Kidney glomerular epithelial cell (primary cell): ENCODE results near the gene SRRM1.
A peak's percentile ranks its signal among the peaks of the same experiment; 100 is the strongest.

Experiments used
- DNase-seq: peaks from one replicate; lab custom pipeline; 2025; lab: John Stamatoyannopoulos, UW

SRRM1 gene, protein sequence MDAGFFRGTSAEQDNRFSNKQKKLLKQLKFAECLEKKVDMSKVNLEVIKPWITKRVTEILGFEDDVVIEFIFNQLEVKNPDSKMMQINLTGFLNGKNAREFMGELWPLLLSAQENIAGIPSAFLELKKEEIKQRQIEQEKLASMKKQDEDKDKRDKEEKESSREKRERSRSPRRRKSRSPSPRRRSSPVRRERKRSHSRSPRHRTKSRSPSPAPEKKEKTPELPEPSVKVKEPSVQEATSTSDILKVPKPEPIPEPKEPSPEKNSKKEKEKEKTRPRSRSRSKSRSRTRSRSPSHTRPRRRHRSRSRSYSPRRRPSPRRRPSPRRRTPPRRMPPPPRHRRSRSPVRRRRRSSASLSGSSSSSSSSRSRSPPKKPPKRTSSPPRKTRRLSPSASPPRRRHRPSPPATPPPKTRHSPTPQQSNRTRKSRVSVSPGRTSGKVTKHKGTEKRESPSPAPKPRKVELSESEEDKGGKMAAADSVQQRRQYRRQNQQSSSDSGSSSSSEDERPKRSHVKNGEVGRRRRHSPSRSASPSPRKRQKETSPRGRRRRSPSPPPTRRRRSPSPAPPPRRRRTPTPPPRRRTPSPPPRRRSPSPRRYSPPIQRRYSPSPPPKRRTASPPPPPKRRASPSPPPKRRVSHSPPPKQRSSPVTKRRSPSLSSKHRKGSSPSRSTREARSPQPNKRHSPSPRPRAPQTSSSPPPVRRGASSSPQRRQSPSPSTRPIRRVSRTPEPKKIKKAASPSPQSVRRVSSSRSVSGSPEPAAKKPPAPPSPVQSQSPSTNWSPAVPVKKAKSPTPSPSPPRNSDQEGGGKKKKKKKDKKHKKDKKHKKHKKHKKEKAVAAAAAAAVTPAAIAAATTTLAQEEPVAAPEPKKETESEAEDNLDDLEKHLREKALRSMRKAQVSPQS

DNA sequence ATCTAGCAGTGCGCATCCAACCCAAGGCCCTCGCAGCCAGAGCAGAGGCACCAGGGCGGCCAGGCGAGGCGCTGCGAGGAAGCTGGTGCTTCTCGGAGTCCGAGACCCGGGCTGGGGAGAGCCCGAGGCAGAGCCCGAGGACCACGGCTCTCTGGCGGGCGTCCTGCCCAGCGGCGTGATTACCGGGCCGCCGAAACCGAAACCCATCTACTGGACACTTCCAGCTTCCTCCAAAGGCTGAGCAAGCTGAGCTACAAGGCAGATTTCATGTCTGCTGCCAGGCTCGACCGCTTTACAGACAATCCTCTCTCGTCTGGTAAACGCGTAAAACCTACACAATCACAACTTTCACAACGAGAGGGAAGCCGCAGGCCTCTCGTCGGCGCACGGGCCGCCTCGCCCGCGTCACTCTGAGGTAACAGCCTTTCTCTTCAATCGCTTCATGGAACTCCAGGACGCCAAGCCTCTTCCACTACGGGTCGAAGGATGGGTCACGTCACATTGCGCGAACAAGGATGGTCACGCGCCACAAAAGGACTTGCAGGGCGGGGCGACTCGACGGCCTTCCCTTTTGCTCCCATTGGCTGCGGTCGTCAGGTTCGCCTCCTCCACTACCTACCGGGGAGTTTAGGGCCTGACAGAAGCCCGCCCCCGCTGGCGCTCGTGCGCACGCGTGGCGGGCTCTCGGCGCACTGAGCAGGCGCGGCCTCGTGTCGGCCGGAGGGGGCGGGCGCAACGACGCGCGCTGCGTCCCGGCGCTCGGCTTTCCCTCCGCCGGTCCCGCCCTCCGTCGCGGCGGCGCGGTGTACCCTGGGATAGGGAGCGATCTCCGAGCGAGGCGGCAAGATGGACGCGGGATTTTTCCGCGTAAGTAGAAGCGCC lies at the start of gene SRRM1:
Gene SRRM1 (plus strand): TSS at position 822 of the 882 bp plus-strand sequence. CDS start 25 bp downstream, at position 847.
- peak; percentile 99 for DNase-seq

DNA sequence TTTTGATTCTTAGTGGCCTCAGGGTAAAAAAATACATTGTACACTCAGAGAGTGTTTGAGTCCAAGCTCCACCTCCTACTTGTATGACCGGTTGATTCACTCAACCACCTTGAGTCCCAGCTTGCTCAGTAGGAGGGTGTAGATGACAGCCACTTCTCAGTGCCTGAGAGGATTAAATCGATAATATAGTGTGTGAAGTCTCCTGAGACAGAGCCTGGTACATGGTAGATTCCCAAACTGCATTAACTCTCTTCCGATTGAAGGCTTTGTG lies 48.8 kb upstream of the SRRM1 start:
- no peak for DNase-seq

DNA sequence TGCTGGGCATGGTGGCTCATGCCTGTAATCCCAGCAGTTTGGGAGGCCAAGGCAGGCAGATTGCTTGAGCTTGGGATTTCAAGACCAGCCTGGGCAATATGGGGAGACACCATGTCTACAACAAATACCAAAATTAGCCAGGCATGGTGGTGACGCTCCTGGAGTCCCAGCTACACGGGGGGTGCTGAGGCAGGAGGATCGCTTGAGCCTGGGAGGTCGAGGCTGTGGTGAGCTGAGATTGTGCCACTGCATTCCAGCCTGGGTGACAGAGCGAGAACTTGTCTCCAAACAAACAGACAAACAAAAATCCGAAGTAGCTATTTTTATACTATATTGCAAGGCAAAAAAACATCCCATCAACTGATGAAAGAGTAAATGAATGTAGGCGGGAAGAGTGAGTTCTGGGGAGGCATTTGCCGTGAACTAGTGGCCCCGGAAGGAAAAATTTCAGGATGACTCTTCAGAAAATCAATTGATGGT lies 46.7 kb upstream of the SRRM1 start:
- no peak for DNase-seq

DNA sequence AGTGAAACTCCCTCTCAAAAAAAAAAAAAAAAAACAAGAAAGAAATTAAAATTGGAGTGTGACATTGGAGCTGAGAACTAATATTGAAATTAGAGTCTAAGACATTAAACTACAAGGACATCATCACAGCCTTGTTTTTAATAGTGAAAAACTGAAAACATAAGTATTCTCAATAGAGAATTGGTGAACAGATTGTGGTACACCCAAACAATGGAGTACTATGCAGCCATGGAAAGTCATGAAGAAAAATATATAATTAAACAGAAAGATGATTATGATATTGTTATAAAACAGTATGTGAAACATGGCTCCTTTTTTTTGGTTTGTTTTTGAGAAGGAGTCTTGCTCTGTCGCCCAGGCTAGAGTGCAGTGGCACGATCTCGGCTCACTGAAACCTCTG lies 43.8 kb upstream of the SRRM1 start:
- DNase-seq = no peak

DNA sequence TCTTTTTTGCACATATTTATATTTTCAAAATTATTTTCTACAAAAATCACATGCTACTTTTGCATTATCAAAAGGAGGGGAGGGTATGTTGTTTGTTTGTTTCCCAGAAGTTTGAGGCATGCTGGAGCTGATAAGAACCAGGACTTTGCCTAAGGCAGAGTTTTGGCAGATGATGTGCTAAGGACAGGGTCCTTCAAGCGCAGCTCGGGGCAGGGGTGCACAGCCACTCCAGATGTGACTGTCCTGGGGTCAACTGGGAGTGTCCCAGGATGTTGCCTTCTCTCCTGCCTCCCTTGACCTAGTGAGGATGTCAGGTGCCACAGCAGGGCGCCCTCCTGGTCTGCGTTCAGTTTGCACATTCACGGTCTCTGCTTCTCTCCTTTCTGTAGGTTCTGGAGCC lies 42.6 kb upstream of the SRRM1 start:
- DNase-seq = no peak

DNA sequence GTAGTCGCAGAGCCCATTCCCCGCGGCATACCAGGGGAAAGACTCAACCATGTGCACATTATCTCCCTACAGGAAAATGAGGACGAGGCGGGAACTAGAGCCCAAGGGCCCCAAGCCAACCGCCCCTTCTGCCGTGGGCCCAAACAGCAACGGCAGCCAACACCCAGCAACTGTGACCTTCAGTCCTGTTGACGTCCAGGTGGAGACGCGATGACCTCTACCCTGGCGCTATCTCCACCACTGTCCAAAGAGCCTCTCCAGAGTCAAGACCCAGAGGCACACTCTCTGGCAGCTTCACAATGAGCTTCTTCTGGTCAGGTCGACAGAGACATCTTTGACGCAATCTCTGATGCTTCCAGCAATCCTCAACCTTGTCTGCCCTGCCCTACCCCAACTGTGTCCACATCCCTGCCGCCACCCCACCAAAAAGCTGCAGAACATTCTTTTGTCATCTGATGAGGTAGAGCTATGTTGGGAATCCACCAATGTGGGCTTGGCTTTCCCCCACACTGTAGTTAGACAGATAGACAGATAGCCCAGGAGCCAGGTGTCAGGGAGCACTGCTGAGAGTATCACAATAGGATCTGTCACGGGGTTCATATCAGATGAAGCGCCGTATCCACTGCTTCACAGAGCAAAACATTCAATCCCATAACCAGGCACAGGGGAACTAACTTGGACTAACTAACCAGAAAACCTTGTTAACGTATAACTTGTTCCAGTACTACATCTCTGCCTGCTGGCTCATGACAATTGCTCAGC lies 37.4 kb upstream of the SRRM1 start:
- no peak for DNase-seq

DNA sequence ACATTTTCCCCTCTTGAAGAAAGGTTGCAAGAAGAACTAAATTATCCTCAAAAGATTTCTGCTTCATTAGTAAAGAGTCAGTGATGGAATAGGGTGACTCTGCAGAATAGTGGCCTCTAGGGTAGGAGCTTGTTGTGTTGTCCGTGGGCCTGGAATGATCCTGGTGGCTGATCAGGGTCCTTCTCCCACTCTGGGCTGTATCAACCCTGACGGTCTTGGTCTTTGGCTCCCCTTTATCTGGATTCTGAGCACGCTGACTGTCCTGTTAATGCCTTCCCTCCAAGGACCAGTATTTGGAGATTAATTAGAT lies 36.9 kb upstream of the SRRM1 start:
- DNase-seq = no peak

DNA sequence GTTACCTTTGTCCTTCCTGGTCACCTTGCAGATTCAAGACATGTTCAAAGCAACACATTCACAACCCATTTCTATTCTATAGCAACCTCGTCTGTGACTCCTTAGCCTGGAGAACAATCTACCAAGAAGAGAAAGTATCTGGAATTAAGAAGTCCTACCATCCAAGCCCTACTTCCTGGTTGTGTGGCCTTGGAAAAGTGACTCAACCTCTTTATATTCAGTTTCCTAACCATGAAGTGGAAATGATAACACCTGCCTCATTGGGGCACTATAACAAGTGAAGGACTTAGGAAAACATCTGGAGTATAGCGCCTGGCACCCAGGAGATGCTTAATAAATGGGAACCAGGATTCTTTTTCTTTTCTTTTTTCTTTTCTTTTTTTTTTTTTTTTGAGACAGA lies 36.5 kb upstream of the SRRM1 start:
- DNase-seq = no peak

DNA sequence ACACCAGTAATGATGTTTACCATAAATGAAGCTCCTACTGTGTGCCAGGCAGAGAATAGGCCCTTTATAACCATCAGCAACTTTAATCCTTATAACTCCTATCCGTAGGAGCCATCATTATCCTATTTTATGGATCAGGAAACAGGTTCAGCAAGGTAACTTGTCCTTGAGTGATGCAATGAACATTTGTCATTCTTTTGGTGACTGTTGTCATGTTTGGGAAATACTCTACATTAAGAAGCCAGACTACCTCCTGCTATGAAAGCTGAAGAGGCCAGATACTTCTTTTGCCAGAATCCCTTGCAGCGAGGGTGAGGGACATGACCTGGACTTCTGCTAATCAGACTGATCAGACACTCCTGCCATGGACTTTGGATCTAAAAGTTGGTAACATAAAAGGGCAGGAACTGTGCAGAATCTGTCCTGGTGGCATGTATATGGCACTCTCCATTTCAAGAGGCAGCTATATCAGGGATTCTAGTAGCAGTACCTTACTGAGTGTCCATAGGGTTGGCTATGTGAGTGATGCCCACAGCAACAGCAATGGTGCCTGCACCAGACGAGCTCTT lies 33.1 kb upstream of the SRRM1 start:
- DNase-seq = no peak

DNA sequence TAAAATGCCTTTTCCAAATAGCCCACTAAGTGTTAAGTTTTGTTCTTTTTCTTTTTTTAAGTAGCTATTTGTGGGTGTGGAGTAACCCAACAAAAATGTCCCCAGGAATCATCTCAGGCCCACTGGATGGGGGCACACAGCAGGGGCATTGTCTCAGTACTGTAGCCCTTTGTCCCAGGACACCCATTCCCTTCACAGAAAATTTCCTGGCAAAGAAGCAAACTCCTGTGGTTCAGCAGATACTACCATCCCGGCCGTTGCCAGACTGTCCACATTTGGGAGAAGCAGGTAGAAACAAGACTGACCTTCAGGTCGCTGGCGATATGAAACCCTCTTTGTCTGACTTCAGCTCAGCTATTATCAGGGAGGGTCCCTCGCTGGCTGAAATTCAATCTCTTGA lies 23.7 kb upstream of the SRRM1 start:
- DNase-seq = no peak

DNA sequence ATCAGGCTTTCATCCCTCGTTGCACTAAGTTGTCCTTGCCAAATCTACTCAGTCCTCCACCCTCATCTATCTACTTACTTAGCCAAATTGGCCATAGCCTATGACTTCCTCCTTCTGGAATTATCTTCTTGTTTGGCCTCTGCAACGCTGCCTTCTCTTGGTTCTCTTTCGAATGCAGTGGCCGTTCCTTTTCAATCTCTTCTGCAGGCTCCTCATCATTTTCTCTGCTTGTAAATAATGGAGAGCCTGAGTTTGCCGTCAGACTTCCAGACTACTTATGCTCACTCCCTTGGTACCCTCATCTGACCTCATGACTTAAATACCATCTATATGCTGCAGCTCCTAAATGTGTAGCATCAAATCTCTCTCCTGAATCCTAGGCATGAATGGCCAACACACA lies 22.4 kb upstream of the SRRM1 start:
- no peak for DNase-seq

DNA sequence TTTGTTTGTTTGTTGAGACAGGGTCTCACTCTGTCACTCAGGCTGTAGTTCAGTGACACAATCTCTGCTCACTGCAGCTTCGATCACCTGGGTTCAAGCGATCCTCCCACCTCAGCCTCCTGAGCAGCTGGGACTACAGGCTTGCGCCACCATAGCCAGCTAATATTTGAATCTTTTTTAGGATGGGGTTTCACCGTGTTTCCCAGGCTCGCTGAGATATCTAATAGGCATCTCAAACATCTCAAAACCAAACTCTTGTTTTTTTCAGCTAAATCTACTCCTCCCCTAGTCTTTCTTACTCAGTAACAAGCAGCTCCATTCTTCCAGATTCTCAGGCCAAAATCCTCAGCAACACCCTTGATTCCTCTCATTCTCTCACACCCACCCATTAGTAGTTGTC lies 22.0 kb upstream of the SRRM1 start:
- DNase-seq = no peak

DNA sequence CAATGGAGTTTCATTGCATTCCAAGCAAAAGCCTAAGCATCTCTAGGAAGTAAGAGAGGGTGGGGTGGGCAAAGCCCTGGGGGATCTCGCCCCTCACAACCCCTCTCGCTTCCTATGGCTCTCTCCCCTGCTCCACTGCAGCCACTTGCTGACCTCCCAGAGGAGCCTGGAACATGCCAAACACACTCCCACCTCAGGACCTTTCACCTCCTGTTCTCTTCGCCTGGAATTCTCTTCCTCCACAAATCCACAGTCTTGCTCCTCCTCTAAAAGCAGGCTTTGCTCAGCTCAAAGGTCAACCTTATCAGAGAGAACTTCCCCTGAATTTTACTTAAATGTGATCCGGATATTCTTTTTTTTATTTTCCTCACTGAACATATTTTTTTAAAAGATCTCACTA lies 20.9 kb upstream of the SRRM1 start:
- no peak for DNase-seq

DNA sequence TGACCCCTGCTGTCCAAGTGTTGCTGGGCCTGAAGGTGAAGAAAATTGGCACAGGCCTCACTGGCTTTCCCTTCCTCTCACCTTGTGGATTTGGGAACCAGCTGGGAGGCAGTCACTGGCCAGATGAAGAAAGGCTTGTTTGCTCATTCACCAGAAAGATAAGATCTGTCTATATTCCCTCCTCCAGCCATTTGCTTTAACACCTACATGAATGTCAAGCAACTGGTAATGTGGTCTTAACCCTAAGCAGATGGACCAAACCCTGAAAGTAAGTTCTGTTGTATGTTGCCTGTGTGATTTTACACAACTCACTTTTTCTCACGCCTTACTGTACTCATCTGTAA lies 10.3 kb upstream of the SRRM1 start:
- DNase-seq = no peak

DNA sequence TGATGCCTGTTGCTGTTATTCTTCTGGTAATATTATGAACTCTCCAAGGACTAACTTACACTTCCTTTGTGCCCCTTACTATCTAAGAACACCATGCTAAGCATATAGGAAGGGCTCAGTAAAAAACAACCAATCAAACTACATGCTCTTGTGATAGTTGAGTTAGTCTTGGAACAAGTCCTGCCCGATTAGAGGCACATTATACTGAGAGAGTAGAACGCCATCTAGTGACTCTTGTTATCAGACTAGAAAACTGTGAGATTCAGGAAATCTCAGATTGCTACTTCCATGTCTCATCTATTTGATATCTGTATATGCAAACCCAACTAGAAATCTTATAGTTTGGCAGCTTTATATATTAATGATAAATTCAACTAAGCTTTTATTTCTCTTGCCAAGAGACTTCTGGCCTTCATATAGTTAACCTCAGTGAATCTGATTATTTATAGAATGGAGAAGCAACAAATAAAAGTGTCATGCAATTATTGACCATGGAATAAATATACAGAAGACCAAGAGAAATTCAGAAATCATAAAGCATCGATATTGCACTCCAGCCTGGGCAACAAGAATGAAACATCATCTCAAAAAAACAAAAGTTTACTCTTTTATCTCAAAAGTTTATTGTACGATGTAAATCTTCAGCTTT lies 7.8 kb upstream of the SRRM1 start:
- DNase-seq = peak; percentile 67

DNA sequence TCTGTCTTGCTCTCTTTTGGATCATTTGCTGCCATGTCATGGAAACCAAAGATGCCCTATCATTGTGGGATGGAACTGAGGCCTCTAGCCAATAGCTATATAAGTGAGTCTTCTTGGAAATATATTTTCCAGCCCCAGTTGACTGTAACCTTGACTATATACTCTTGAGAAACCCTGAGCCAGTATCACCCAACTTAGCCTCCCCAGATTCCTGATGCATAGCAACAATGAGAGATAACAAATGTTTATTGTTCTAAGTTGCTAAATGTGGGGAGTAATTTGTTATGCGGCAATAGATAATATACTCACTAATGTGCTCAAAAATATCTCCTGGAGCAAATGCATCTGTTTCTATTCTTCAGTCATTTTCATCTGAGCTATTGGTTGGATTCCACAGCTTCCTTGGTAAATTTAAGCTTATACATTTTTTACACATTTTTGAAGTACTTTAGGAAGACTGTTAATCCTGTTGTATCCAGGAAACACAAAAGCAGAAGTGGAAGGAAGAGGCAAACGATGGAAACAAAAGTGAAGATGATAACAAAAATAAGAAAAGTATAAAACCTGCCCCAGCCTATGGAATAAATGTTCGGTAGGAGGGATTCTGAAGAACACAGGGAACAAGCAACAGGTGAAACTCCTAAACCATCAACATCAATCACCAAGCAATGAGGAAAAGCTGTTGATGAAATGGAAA lies 6.3 kb upstream of the SRRM1 start:
- no peak for DNase-seq

DNA sequence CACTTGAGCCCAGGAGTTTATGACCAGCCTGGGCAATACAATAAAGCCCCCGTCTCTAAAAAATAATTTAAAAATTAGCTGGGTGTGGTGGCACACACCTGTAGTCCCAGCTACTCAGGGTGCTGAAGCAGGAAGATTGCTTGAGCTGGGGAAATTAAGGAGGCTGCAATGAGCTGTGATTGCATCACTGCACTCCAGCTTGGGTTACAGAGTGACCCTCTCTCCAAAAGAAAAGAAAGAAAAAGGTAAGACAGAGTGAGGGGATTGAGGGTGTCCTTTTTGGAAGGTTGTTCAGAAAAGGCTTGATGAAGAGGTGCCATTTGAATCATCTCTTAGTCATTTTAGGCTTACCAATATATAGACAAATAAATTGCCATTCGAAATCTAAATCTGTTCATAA lies 4.0 kb upstream of the SRRM1 start:
- no peak for DNase-seq

DNA sequence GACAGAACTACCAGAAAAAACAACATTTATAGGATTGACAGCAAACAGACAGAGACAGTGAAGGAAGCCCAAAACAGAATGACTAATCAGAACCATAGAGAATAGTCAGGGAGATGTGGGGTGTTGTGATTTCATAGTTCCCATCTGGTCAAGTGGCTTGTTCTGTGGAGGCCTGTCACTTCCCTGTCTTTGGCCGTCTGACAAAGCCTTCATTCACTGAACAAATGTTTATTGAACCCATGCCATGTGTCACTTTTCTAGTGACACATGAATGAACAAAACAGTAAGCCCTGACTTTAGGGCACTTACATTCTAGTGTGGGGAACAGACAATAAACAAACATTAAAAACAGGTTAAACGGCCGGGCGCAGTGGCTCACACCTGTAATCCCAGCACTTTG lies 3.2 kb upstream of the SRRM1 start:
- DNase-seq = no peak

DNA sequence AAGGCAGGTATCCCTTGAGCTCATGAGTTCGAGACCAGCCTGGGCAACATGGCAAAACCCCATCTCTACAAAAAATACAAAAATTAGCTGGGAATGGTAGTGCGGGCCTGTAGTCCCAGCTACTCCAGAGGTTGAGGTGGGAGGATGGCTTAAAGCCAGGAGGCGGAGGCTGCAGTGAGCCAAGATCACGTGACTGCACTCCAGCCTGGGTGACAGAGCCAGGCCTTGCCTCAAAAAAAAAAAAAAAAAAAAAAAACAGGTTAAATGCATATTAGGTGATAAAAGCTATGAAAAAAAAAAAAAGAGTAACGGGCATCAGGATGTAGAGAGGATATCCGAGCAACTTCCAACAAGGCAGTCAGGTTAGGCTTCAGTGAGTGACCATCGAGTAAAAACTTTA lies 2.8 kb upstream of the SRRM1 start:
- no peak for DNase-seq

DNA sequence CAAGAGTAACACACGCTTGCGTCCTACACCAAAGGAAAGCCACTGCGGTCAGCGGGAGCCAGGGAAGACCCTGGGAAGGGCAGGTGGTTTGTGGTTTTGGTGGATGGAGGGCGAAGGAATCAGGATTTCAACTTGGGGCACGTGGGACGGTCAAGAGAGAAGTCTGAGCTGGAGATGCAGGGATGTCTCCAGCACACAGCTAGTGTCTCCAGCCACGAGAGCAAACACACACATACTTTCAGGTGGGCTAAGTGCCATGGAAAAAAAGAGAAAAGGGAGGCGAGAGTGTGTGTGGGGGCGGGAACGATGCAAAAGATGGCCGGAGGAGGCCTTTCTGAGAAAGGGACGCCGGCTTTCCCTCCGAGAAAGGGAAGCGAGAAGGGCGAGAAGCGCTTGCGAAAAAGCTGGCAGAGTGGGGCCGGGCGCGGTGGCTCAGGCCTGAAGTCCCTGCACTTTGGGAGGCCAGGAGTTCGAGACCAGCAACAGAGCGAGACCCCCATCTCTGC lies 1.4 kb upstream of the SRRM1 start:
- DNase-seq = no peak
